ENCODE measurements around the gene BBS1. TPM values are rescaled to one million over a fixed set of nuclear protein-coding genes. Genes with fewer than 3 reads are reported as not detected.

BBS1 gene
- total and polyA plus RNA-seq, 4 donors = 4.2 to 18.5 (median 8.6) TPM

DNA sequence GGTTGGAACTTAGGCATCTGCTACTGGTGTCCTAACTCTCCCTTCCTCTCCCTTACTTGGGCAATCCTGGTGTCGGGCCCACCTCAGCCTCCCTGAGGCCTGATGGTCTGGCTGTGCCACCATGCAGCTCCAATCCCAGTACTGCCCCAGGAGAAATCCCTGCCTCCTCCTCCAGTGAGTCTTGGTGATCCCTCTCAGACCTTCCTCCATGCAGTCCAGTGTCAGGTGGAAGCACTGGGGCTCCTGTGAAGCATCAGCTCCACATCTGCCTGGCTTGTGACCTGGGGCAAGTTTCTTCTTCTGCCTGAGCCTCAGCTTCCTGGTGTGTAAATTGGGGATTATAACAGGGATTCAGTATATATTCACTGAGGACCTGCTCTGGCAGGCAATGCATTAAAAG lies 45.5 kb upstream of the BBS1 start:
- H3K4me3 ChIP-seq (ENCODE audit: low read depth in 1 of 3, low read length in 3 of 3) = no peak overlapping the region
- 95% methylated on average over 1 of the region's 1 CpG for WGBS
- DNase-seq (ENCODE audit: low spot score) = no peak
- no peak for TF ChIP-seq HNF4G (IDR thresholded peaks at IDR 0.05)
- no peak for TF ChIP-seq SP1 (IDR thresholded peaks at IDR 0.05)
- TF ChIP-seq, protein P1, sequence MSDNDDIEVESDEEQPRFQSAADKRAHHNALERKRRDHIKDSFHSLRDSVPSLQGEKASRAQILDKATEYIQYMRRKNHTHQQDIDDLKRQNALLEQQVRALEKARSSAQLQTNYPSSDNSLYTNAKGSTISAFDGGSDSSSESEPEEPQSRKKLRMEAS (IDR thresholded peaks at IDR 0.05) = no peak
- H3K27ac ChIP-seq (ENCODE audit: low read depth in 1 of 2, low read length in 2 of 2) = no peak overlapping the region
- no peaks in the 10 kb centered on the region for H3K36me3 ChIP-seq (ENCODE audit: control insufficient read depth in 4 of 4, insufficient read depth in 3 of 4, low read depth in 1 of 4, low read length in 3 of 4)
- no peaks in the 10 kb centered on the region for H3K27me3 ChIP-seq (ENCODE audit: control insufficient read depth in 4 of 4, insufficient read depth in 4 of 4, low read length in 3 of 4)
- H3K4me1 ChIP-seq (ENCODE audit: control insufficient read depth in 4 of 4, insufficient read depth in 4 of 4, low read length in 3 of 4) = peaks cover 4 to 16% (median 10%) of the 10 kb centered on the region in 4 donors
- H3K9ac ChIP-seq (ENCODE audit: low read depth in 1 of 2, low read length in 2 of 2) = no peak overlapping the region
- H3K9me3 ChIP-seq (ENCODE audit: control insufficient read depth in 4 of 4, low read length in 3 of 4) = no peaks in the 10 kb centered on the region

DNA sequence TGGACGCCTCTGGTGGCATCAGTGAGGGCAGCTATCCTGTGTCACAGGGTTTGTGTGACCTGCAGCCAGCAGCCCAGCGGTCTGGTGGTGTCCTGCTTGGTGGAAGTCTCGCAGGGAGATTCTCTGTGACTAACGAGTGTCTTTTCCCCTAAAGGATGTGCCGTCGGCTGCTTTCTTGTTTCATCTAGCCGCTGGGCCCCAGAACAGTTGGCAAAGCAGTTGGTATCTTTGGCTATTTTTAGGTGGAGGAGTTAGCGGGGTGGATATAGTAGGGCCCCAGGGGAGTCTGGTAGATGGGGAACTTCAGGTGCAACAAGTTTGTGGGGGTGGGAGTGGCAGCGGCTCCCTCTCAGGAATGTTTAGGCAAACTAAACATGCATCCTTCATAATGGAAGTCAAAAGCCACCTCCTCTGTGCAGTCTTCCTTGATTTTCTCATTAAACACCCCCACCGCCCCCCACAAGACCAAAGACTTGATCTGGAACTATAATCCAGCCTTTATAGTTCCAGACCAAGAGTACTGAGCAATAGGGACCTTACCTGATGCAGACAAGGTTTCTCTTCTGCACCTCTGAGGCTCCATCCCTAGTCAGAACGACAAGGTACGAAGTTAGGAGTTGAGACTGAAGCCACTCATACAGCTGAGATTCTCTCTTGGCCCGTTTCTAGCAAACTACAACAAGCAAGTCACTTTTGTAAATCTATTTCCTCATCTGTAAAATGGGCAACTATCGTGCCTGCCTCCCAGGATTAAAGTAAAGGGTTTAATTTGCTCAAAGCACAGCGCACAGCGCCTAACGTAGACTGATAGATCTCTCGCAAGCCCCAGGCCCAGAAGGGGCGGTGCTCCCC lies 44.8 kb upstream of the BBS1 start:
- Histone ChIP-seq H3K27me3 (ENCODE audit: control insufficient read depth in 4 of 4, insufficient read depth in 4 of 4, low read length in 3 of 4) (no peaks in the 10 kb centered on the region), H3K9me3 (ENCODE audit: control insufficient read depth in 4 of 4, low read length in 3 of 4) (no peaks in the 10 kb centered on the region), H3K9ac (ENCODE audit: low read depth in 1 of 2, low read length in 2 of 2) (no peak overlapping the region), H3K27ac (ENCODE audit: low read depth in 1 of 2, low read length in 2 of 2) (no peak overlapping the region), H3K36me3 (ENCODE audit: control insufficient read depth in 4 of 4, insufficient read depth in 3 of 4, low read depth in 1 of 4, low read length in 3 of 4) (no peaks in the 10 kb centered on the region), H3K4me1 (ENCODE audit: control insufficient read depth in 4 of 4, insufficient read depth in 4 of 4, low read length in 3 of 4) (peaks cover 4 to 16% (median 10%) of the 10 kb centered on the region in 4 donors), H3K4me3 (ENCODE audit: low read depth in 1 of 3, low read length in 3 of 3) (peak overlapping the region in 1 of 3 donors; percentile 90)
- TF ChIP-seq TAF1 (conservative IDR thresholded peaks at IDR 0.05) = no peak
- TF ChIP-seq, protein P2, sequence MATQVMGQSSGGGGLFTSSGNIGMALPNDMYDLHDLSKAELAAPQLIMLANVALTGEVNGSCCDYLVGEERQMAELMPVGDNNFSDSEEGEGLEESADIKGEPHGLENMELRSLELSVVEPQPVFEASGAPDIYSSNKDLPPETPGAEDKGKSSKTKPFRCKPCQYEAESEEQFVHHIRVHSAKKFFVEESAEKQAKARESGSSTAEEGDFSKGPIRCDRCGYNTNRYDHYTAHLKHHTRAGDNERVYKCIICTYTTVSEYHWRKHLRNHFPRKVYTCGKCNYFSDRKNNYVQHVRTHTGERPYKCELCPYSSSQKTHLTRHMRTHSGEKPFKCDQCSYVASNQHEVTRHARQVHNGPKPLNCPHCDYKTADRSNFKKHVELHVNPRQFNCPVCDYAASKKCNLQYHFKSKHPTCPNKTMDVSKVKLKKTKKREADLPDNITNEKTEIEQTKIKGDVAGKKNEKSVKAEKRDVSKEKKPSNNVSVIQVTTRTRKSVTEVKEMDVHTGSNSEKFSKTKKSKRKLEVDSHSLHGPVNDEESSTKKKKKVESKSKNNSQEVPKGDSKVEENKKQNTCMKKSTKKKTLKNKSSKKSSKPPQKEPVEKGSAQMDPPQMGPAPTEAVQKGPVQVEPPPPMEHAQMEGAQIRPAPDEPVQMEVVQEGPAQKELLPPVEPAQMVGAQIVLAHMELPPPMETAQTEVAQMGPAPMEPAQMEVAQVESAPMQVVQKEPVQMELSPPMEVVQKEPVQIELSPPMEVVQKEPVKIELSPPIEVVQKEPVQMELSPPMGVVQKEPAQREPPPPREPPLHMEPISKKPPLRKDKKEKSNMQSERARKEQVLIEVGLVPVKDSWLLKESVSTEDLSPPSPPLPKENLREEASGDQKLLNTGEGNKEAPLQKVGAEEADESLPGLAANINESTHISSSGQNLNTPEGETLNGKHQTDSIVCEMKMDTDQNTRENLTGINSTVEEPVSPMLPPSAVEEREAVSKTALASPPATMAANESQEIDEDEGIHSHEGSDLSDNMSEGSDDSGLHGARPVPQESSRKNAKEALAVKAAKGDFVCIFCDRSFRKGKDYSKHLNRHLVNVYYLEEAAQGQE (IDR thresholded peaks at IDR 0.05) = no peak
- TF ChIP-seq, protein P3, sequence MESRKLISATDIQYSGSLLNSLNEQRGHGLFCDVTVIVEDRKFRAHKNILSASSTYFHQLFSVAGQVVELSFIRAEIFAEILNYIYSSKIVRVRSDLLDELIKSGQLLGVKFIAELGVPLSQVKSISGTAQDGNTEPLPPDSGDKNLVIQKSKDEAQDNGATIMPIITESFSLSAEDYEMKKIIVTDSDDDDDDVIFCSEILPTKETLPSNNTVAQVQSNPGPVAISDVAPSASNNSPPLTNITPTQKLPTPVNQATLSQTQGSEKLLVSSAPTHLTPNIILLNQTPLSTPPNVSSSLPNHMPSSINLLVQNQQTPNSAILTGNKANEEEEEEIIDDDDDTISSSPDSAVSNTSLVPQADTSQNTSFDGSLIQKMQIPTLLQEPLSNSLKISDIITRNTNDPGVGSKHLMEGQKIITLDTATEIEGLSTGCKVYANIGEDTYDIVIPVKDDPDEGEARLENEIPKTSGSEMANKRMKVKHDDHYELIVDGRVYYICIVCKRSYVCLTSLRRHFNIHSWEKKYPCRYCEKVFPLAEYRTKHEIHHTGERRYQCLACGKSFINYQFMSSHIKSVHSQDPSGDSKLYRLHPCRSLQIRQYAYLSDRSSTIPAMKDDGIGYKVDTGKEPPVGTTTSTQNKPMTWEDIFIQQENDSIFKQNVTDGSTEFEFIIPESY (IDR thresholded peaks at IDR 0.05) = no peak
- no peak for DNase-seq (ENCODE audit: low spot score)
- 71% methylated on average over 19 of the region's 19 CpGs for WGBS

DNA sequence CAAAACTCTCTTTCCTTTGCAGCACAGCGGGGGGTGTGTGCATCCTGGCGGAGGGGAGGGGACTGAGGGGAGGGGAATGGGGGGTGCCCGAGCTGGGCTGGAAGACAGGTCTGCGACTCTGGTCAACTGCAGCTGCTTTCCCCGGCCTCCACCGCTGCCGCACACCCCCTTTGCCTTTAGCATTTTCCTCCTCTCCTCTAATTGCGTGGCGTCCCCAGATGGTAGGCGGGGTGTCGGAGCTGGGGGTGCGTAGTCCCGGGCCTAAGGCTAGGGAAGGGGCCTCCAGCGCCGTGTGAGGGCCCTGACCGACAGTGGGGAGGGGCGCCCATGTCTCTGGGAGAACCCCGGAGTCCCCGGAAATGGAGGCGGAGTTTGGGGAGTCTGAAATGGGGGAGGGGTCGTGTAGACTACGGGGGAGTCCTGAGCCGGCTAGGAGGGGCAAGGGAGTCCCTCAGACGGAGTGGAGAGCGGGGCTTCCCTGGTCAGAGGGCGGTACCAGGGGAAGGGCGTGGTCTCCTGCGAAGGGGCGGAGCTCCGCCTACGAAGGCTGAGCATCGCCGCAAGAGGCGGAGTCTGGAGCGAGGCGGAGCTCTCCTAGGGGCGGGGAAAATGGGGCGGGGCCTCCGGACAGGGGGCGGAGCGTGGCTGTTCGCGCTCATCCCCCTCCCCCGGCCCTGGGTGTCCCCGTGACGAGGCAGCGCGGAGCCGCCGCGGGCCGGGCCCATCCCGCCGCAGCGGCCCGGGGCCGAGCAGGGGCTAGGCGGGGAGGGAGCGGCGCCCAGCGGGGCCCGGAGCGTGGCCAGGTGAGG lies 44.0 kb upstream of the BBS1 start, which contains the start of gene PELI3:
Gene PELI3, plus strand, starts transcription at position 681 of the 809 bp plus-strand sequence. CDS start 1,224 bp downstream, outside the sequence.
- Histone ChIP-seq H3K4me3 (ENCODE audit: low read depth in 1 of 3, low read length in 3 of 3) (peak within 1 kb of the TSS; percentile 44 to 90 (median 80)), H3K4me1 (ENCODE audit: control insufficient read depth in 4 of 4, insufficient read depth in 4 of 4, low read length in 3 of 4) (peaks cover 4 to 16% (median 10%) of the 10 kb centered on the region in 4 donors), H3K27me3 (ENCODE audit: control insufficient read depth in 4 of 4, insufficient read depth in 4 of 4, low read length in 3 of 4) (no peaks in the 10 kb centered on the region), H3K9me3 (ENCODE audit: control insufficient read depth in 4 of 4, low read length in 3 of 4) (no peaks in the 10 kb centered on the region), H3K9ac (ENCODE audit: low read depth in 1 of 2, low read length in 2 of 2) (peak within 1 kb of the TSS in 1 of 2 donors; percentile 41), H3K36me3 (ENCODE audit: control insufficient read depth in 4 of 4, insufficient read depth in 3 of 4, low read depth in 1 of 4, low read length in 3 of 4) (no peaks in the 10 kb centered on the region), H3K27ac (ENCODE audit: low read depth in 1 of 2, low read length in 2 of 2) (peak within 1 kb of the TSS in 1 of 2 donors; percentile 69)
- WGBS = 3% methylated on average over 63 of the region's 63 CpGs
- DNase-seq (ENCODE audit: low spot score) = peak; percentile 98
- TF ChIP-seq FOXA2 (IDR thresholded peaks at IDR 0.05) (no peak), JUND (IDR thresholded peaks at IDR 0.05) (no peak), SP1 (IDR thresholded peaks at IDR 0.05) (peak; percentile 58), YY1 (IDR thresholded peaks at IDR 0.05) (no peak), EGR1 (IDR thresholded peaks at IDR 0.05; ENCODE audit: low read depth in 2 of 2) (no peak), FOXA1 (IDR thresholded peaks at IDR 0.05) (no peak), HNF4G (IDR thresholded peaks at IDR 0.05) (no peak), NR2F2 (IDR thresholded peaks at IDR 0.05) (no peak), GABPA (IDR thresholded peaks at IDR 0.05 in 1 of 2, conservative IDR thresholded peaks at IDR 0.05 in 1 of 2) (peak in 1 of 2 donors; percentile 18)
- TF ChIP-seq, protein P1 (IDR thresholded peaks at IDR 0.05) = no peak
- TF ChIP-seq, protein P3 (IDR thresholded peaks at IDR 0.05) = no peak
- TF ChIP-seq, protein P4, sequence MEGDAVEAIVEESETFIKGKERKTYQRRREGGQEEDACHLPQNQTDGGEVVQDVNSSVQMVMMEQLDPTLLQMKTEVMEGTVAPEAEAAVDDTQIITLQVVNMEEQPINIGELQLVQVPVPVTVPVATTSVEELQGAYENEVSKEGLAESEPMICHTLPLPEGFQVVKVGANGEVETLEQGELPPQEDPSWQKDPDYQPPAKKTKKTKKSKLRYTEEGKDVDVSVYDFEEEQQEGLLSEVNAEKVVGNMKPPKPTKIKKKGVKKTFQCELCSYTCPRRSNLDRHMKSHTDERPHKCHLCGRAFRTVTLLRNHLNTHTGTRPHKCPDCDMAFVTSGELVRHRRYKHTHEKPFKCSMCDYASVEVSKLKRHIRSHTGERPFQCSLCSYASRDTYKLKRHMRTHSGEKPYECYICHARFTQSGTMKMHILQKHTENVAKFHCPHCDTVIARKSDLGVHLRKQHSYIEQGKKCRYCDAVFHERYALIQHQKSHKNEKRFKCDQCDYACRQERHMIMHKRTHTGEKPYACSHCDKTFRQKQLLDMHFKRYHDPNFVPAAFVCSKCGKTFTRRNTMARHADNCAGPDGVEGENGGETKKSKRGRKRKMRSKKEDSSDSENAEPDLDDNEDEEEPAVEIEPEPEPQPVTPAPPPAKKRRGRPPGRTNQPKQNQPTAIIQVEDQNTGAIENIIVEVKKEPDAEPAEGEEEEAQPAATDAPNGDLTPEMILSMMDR (IDR thresholded peaks at IDR 0.05; ENCODE audit: low read depth, low read length, missing input control) = no peak
